ENCODE results near the gene MYOM1. TPM values are rescaled to one million over a fixed set of nuclear protein-coding genes. Genes with fewer than 3 reads are reported as not detected.

MYOM1 gene
- total RNA-seq, 1 donor from 2014 or later = 0.26 TPM

GRCh38 chr18:3114451-3114850 lies 105.3 kb downstream of the MYOM1 start:
- no peaks in the 10 kb centered on the region for H3K27me3 ChIP-seq (ENCODE audit: control insufficient read depth, insufficient read depth, low read length)
- FAIRE-seq (no peak), DNase-seq (ENCODE audit: low read depth) (no peak)
- H3K36me3 ChIP-seq (ENCODE audit: control insufficient read depth, insufficient read depth, low read length) = no peaks in the 10 kb centered on the region
- TF ChIP-seq CTCF (IDR thresholded peaks at IDR 0.05; ENCODE audit: insufficient read depth, low read length, severe bottlenecking) = no peak
- no peak overlapping the region for H3K4me3 ChIP-seq (ENCODE audit: low read depth, low read length)

GRCh38 chr18:3114026-3114425 lies 105.7 kb downstream of the MYOM1 start:
- H3K4me3 ChIP-seq (ENCODE audit: low read depth, low read length) = no peak overlapping the region
- DNase-seq (ENCODE audit: low read depth) (peak; percentile 54), FAIRE-seq (no peak)
- H3K36me3 ChIP-seq (ENCODE audit: control insufficient read depth, insufficient read depth, low read length) = no peaks in the 10 kb centered on the region
- no peaks in the 10 kb centered on the region for H3K27me3 ChIP-seq (ENCODE audit: control insufficient read depth, insufficient read depth, low read length)
- TF ChIP-seq CTCF (IDR thresholded peaks at IDR 0.05; ENCODE audit: insufficient read depth, low read length, severe bottlenecking) = no peak

GRCh38 chr18:3111523-3112240 lies 108.1 kb downstream of the MYOM1 start:
- H3K27me3 ChIP-seq (ENCODE audit: control insufficient read depth, insufficient read depth, low read length) = no peaks in the 10 kb centered on the region
- DNase-seq (ENCODE audit: low read depth) (no peak), FAIRE-seq (no peak)
- no peak for TF ChIP-seq CTCF (IDR thresholded peaks at IDR 0.05; ENCODE audit: insufficient read depth, low read length, severe bottlenecking)
- no peak overlapping the region for H3K4me3 ChIP-seq (ENCODE audit: low read depth, low read length)
- no peaks in the 10 kb centered on the region for H3K36me3 ChIP-seq (ENCODE audit: control insufficient read depth, insufficient read depth, low read length)

- FAIRE-seq (no peak), DNase-seq (ENCODE audit: low read depth) (no peak)
- TF ChIP-seq CTCF (IDR thresholded peaks at IDR 0.05; ENCODE audit: insufficient read depth, low read length, severe bottlenecking) = no peak
- H3K4me3 ChIP-seq (ENCODE audit: low read depth, low read length) = no peak overlapping the region
- H3K36me3 ChIP-seq (ENCODE audit: control insufficient read depth, insufficient read depth, low read length) = no peaks in the 10 kb centered on the region
- H3K27me3 ChIP-seq (ENCODE audit: control insufficient read depth, insufficient read depth, low read length) = no peaks in the 10 kb centered on the region
Observed at GRCh38 chr18:3110034-3110752, 109.6 kb downstream of the MYOM1 start.

- FAIRE-seq (no peak), DNase-seq (ENCODE audit: low read depth) (no peak)
- no peak for TF ChIP-seq CTCF (IDR thresholded peaks at IDR 0.05; ENCODE audit: insufficient read depth, low read length, severe bottlenecking)
- Histone ChIP-seq H3K36me3 (ENCODE audit: control insufficient read depth, insufficient read depth, low read length) (no peaks in the 10 kb centered on the region), H3K4me3 (ENCODE audit: low read depth, low read length) (no peak overlapping the region), H3K27me3 (ENCODE audit: control insufficient read depth, insufficient read depth, low read length) (no peaks in the 10 kb centered on the region)
Observed at GRCh38 chr18:3107740-3108151, 112.0 kb downstream of the MYOM1 start.

Data from bronchial epithelial cell (primary cell).